Panc1 (cell line): ENCODE data around the gene GPR137. TPM values are rescaled to one million over a fixed set of nuclear protein-coding genes. Genes with fewer than 3 reads are reported as not detected.

Experiments used
- ATAC-seq: fragments of 200-7000 bp; cut with Tn5 transposase; 2 replicates; pipeline ENCODE4 v1.9.1; 2020; ENCODE audit warnings: mild to moderate bottlenecking, moderate library complexity
- BruUV-seq: library from RNA; stranded (reverse); fragments of 400-500 nt; replicated peaks from 2 replicates; lab custom pipeline; 2021; lab: Mats Ljungman, UMichigan
- CTCF ChIA-PET: fragments of 300-600 bp; sonication (Branson Sonifier 250); formaldehyde crosslinking; loops from one replicate; lab custom pipeline; 2022; ENCODE audit warnings: antibody characterized with exemption; lab: Charles Lee
- POLR2A ChIA-PET: fragments of 300-600 bp; sonication (Branson Sonifier 250); formaldehyde crosslinking; loops from one replicate; lab custom pipeline; 2022; ENCODE audit warnings: antibody characterized with exemption; lab: Charles Lee
- DNase-seq: peaks from one replicate; pipeline ENCODE4 v3.0.0-alpha.2; 2010; ENCODE audit warnings: low read depth, low spot score
- H3K27ac ChIP-seq: 2 replicates; pipeline ENCODE4 v1.5.1; 2011; ENCODE audit warnings: mild to moderate bottlenecking, low read length, inconsistent platforms
- H3K27me3 ChIP-seq: fragments of 200-500 bp; sonication (Bioruptor generic); 2 replicates; pipeline ENCODE4 v1.6.0; 2014; ENCODE audit warnings: low read length, inconsistent platforms; ENCODE audit not compliant: control insufficient read depth, insufficient read depth
- H3K36me3 ChIP-seq: fragments of 200-500 bp; sonication (Bioruptor generic); 2 replicates; pipeline ENCODE4 v1.5.1; 2014; ENCODE audit warnings: inconsistent platforms, mild to moderate bottlenecking, low read length, moderate library complexity; ENCODE audit not compliant: control insufficient read depth, insufficient read depth
- H3K4me1 ChIP-seq: 2 replicates; pipeline ENCODE4 v1.5.1; 2011; ENCODE audit warnings: inconsistent platforms, mild to moderate bottlenecking, low read length, moderate library complexity; ENCODE audit not compliant: control insufficient read depth, insufficient read depth
- H3K4me3 ChIP-seq, 2 experiments: 2 replicates each; pipeline ENCODE4 v1.5.1; 2011 to 2012; ENCODE audit warnings: low read depth in 2 of 2, low read length in 2 of 2, mild to moderate bottlenecking in 2 of 2, inconsistent platforms in 1 of 2, moderate library complexity in 1 of 2
- H3K9me3 ChIP-seq: fragments of 200-500 bp; sonication (Bioruptor generic); 2 replicates; pipeline ENCODE4 v1.5.1; 2014; ENCODE audit warnings: low read depth, mild to moderate bottlenecking, inconsistent platforms, low read length, moderate library complexity; ENCODE audit not compliant: control insufficient read depth, insufficient read depth
- POLR2AphosphoS5 ChIP-seq: IDR thresholded peaks from 2 replicates; pipeline ENCODE4 v1.6.1; 2012; ENCODE audit warnings: mild to moderate bottlenecking, low read depth, low read length, moderate library complexity
- SIN3A ChIP-seq: IDR thresholded peaks from 2 replicates; pipeline ENCODE4 v1.6.1; 2012; ENCODE audit warnings: low read depth, mild to moderate bottlenecking, low read length, moderate library complexity, borderline replicate concordance; ENCODE audit not compliant: insufficient read depth
- TCF7L2 ChIP-seq: IDR thresholded peaks from 2 replicates; pipeline ENCODE4 v1.6.1; 2011; ENCODE audit warnings: mild to moderate bottlenecking, low read depth, low read length, inconsistent platforms
- in situ Hi-C: cut with HindIII; loops from 2 replicates; pipeline ENCODE4 v1.10.0; 2016; ENCODE audit warnings: low sequenced_read_pairs, low pct_unique_long_range_greater_than_20kb
- intact Hi-C: fragments of 100-400 bp; cut with micrococcal nuclease; formaldehyde crosslinking; loops from one replicate; pipeline ENCODE4 v1.10.0; 2022; ENCODE audit not compliant: unreplicated experiment
- total RNA-seq: library from RNA; stranded (reverse); gene quantifications from one replicate; pipeline ENCODE4 v1.2.1, GENCODE V29; 2021; ENCODE audit not compliant: unreplicated experiment
- TF ChIP-seq, protein P1 (sequence below): fragments of 450-650 bp; IDR thresholded peaks from 2 replicates; pipeline ENCODE4 v1.5.1; 2017; ENCODE audit warnings: mild to moderate bottlenecking
- TF ChIP-seq, protein P2 (sequence below), 2 experiments: IDR thresholded peaks; 2 replicates each; pipeline ENCODE4 v1.6.1; 2011 to 2012; ENCODE audit warnings: low read depth in 2 of 2, control low read depth in 1 of 2, low read length in 1 of 2, mild to moderate bottlenecking in 1 of 2, moderate library complexity in 1 of 2; ENCODE audit not compliant: insufficient read depth in 1 of 2

Gene GPR137
- total RNA-seq, 1 experiment from 2014 or later: 183 TPM

DNA sequence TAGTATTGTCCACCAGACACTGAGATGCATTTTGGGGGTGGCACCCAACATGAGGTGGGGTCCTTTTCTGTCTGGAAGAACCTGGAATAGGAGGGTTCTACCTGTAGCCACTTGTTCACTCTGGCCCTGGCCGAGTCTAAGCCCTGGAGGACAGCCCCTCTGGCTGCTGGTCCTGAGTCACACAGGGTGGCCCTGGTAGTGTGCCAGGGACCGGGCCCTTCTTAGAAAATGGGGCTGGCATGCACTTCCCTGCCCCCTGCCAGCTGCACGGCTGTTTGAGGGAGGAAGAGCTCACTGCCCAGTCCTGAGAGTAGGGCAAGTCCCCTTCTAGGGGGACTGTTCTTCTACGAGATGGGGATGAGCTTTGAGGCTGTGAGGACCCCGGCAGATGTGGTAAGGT lies 32.2 kb upstream of the GPR137 start:
- no peak for TF ChIP-seq TCF7L2
- TF ChIP-seq, protein P1, sequence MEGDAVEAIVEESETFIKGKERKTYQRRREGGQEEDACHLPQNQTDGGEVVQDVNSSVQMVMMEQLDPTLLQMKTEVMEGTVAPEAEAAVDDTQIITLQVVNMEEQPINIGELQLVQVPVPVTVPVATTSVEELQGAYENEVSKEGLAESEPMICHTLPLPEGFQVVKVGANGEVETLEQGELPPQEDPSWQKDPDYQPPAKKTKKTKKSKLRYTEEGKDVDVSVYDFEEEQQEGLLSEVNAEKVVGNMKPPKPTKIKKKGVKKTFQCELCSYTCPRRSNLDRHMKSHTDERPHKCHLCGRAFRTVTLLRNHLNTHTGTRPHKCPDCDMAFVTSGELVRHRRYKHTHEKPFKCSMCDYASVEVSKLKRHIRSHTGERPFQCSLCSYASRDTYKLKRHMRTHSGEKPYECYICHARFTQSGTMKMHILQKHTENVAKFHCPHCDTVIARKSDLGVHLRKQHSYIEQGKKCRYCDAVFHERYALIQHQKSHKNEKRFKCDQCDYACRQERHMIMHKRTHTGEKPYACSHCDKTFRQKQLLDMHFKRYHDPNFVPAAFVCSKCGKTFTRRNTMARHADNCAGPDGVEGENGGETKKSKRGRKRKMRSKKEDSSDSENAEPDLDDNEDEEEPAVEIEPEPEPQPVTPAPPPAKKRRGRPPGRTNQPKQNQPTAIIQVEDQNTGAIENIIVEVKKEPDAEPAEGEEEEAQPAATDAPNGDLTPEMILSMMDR: no peak
- TF ChIP-seq POLR2AphosphoS5: no peak
- TF ChIP-seq SIN3A: no peak
- TF ChIP-seq, protein P2, sequence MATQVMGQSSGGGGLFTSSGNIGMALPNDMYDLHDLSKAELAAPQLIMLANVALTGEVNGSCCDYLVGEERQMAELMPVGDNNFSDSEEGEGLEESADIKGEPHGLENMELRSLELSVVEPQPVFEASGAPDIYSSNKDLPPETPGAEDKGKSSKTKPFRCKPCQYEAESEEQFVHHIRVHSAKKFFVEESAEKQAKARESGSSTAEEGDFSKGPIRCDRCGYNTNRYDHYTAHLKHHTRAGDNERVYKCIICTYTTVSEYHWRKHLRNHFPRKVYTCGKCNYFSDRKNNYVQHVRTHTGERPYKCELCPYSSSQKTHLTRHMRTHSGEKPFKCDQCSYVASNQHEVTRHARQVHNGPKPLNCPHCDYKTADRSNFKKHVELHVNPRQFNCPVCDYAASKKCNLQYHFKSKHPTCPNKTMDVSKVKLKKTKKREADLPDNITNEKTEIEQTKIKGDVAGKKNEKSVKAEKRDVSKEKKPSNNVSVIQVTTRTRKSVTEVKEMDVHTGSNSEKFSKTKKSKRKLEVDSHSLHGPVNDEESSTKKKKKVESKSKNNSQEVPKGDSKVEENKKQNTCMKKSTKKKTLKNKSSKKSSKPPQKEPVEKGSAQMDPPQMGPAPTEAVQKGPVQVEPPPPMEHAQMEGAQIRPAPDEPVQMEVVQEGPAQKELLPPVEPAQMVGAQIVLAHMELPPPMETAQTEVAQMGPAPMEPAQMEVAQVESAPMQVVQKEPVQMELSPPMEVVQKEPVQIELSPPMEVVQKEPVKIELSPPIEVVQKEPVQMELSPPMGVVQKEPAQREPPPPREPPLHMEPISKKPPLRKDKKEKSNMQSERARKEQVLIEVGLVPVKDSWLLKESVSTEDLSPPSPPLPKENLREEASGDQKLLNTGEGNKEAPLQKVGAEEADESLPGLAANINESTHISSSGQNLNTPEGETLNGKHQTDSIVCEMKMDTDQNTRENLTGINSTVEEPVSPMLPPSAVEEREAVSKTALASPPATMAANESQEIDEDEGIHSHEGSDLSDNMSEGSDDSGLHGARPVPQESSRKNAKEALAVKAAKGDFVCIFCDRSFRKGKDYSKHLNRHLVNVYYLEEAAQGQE (IDR thresholded peaks at IDR 0.05; ENCODE audit: insufficient read depth in 1 of 2, low read depth in 2 of 2, low read length in 1 of 2): no peak
- ATAC-seq (no peak), DNase-seq (no peak)
- in situ Hi-C loops: no loop called here
- no TSS peak for BruUV-seq
- peaks cover 3% of the 10 kb centered on the region; the same call in 1 of the 2 replicates for H3K36me3 ChIP-seq
- H3K27ac ChIP-seq: peak overlapping the region; percentile 34; the same call in 1 of the 2 replicates
- POLR2A ChIA-PET: no interaction called here
- intact Hi-C loops: no loop called here
- no peak overlapping the region for H3K4me3 ChIP-seq
- H3K4me1 ChIP-seq: peaks cover 32% of the 10 kb centered on the region
- CTCF ChIA-PET: no interaction called here
- no peaks in the 10 kb centered on the region for H3K27me3 ChIP-seq
- no peaks in the 10 kb centered on the region for H3K9me3 ChIP-seq

DNA sequence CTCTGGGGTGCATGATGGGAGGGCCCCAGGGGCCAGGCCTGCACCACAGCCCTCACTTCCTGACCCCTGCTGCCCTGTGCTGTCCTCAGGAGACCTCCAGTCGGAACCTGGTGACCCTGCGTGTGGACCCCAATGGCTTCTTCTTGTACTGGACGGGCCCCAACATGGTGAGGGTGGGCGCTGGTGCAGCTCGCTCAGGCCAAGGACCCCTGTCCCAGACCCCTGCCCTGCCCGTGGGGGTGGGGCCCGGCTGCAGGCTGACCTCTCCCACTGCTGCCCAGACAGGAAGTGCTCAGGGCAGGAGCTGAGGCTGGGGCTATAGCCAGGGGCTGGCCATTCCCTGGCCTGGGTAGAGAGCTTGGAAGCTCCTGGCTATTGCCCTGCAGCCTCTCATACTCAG lies 31.3 kb upstream of the GPR137 start:
- Histone ChIP-seq H3K4me1 (peaks cover 24% of the 10 kb centered on the region), H3K36me3 (peaks cover 3% of the 10 kb centered on the region; the same call in 1 of the 2 replicates), H3K27ac (no peak overlapping the region), H3K9me3 (no peaks in the 10 kb centered on the region), H3K4me3 (no peak overlapping the region), H3K27me3 (no peaks in the 10 kb centered on the region)
- ChIA-PET POLR2A (no interaction called here), CTCF (interaction anchor here (0.6 kb wide), 1 partner anchor 31 kb away, joined by 6 read pairs; the partner anchor contains the start of gene GPR137)
- ATAC-seq (no peak), DNase-seq (no peak)
- no TSS peak for BruUV-seq
- in situ Hi-C loops (no loop called here), intact Hi-C loops (no loop called here)
- TF ChIP-seq TCF7L2: no peak
- TF ChIP-seq POLR2AphosphoS5: no peak
- TF ChIP-seq SIN3A: no peak
- TF ChIP-seq, protein P1: no peak
- TF ChIP-seq, protein P2 (IDR thresholded peaks at IDR 0.05; ENCODE audit: insufficient read depth in 1 of 2, low read depth in 2 of 2, low read length in 1 of 2): no peak
